G401.6 (cell line): ENCODE results near the gene PDGFB.

Experiments
- FAIRE-seq: peaks from 2 replicates; lab custom pipeline; 2012; peaks lifted over from hg19 to GRCh38; lab: Jason Lieb, UNC

The PDGFB gene

DNA sequence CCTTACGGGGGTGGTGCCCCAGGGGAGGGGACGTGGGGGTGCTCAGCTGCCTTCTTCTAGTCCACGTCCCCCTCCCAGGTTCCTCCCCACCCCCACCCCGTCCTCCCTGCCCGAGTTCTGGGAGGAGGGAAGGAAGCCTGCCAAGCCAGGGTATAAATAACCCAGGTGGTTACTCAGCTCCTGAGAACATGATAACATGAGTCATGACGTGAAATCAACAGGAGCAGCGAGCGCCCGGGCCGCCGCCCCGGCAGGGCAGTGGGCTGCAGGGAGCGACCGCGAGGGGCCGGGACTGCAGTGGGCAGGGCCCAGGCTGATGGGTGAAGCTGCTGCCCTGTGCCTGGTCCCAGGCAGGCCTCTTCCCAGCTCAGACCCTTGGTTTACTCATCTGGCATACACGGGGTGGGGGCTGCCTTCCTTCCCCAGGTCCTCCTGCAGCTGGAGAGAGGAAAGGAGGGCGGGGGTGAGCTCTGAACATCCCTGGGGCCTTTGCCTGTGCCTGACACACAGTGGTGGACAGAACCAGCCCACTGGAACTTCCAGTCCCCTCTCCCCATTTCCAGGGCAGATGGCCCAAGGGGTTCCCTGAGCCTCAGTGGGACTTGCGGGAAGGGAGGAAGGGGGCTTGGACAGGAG, 8.8 kb upstream of the PDGFB start:
- FAIRE-seq = no peak

DNA sequence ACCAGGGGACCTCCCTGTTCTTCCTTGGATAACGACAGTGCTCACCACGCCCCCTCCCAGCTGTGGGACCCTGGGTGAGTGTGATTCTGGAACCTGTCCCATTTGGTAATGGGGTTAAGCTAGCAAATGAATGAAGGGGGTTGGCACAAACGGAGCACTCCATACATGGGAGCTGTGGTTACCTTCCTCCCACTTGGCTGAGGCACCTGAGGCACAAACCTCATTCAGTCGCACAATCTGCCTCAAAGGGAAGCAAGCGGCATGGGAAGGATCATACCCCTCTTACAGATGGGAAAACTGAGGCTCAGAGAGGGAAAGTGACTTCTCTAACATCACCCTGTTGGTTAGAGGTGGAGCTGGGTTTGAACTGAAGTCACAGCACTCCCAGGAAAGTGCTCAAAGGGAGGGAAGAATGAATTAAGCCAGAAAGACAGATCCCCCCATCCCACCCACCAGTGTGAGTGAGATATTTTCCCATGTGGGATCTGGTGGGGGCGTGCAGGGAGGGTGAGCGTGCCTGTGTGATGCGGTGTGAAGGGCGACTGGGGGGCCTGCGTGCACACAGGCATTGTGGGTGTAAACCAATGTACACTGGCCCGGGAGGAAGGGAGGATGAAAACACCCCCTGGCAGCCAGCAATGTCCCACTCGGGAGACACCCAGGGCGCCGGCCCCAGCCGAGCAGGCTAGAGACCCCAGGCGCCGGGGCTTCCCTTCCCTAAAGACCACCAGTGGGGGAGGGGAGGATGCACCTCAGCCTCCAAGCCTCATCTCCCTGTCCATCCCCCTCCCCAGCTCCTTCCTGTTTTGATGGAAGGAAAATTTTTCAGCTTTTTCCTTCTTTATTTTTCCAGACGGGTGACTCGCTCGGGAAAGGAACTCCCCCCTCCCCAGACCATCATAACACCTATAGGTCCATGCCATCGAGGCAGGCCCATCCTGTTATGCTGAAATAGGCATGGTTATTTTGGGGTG, 8.0 kb upstream of the PDGFB start:
- no peak for FAIRE-seq

DNA sequence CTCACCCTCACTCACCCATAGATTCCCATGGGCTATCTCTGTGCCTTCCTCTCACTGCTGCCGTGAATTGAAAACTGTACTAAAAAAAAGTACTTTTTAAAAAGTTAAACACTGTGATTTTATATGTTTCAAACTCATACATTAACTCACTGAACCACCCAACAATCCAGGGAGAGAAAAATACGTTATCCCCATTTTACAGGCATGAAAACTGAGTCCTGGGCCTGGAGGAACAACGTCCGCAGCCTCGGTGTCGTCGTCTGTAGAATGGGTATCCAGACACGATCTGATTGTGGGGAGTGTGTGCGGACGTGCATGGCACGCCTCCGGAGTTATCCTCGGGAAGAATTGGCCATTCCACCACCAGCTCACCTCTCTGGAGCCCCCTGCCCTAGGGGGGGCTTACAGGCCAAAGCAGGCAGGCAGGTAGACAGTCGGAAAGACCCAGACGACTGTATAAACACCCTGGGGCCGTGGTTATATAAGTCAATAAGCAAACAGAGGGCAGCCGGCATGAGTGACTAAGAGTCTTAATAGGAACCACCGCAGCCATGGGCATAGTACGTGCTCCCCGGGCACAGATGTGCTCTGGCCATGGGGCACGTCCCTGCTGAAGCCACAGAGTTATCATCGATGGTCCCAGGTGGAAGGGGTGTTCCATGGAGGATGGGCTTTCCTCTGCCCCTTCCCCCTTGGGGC, 7.1 kb upstream of the PDGFB start:
- FAIRE-seq = no peak

DNA sequence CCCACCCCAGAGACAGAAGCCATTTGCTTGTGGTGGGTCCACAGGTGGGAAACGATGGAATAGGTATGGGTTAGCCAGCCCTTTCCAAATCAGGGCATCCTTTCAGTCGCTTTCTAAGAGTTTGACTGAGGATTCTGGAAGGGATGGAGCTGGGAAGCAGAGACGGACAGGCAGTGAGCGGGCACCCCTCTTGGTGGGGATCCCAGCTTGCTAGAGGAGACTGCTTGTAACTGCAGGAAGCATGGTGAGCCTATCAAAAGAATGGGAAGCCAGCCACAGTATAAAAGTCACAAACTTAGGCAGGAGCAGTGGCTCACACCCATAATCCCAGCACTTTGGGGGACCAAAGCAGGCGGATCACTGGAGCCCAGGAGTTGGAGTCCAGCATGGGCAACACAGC, 6.1 kb upstream of the PDGFB start:
- FAIRE-seq = no peak

DNA sequence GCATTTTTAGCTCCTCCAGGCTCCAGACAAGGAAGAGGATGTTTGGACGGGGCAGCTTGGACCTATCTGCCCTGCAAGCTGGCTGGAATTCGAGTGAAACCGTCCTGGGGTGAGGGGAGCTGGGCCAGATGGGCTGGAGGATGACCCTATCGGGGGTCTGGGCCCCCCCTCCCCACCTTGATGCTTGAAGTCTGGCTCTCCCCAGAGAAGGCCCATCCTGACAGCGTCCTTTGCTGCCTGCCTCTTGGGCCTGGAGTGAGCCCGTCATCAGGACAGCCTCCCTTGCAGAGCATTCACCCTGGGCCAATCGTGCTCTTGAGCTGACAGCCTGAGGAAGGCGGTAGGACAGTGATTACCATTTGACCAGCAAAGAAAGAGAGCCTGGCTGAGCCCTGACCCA, 5.3 kb upstream of the PDGFB start:
- FAIRE-seq = no peak

DNA sequence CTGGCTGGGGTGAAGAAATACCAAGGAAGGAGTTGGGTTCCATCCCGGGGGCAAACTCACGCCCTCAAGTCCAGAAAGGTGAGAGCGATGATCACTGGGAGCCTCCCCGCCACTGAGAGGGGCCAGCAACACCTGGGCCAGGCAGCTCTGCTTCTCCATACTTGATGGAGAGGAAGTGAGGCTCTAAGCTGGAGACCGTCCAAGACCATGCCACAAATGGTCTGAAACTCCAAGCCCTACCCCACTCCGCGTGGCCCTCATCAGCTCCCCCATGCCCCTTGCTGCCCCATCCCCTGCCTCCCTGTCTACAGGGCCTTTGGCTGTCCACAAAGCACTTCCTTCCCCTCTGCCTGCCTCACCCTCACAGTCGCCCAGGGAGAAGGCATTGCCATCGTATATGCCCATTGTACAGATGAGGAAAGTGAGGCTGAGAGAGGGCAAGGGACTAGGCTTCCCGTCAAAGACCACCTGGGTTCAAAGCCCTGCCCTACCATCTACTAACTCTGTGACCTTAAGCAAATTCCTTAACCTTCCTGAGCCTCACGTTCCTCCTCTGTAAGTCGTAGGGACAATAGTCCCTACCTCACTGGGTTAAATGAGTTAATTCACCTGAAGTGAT, 4.4 kb upstream of the PDGFB start:
- no peak for FAIRE-seq

DNA sequence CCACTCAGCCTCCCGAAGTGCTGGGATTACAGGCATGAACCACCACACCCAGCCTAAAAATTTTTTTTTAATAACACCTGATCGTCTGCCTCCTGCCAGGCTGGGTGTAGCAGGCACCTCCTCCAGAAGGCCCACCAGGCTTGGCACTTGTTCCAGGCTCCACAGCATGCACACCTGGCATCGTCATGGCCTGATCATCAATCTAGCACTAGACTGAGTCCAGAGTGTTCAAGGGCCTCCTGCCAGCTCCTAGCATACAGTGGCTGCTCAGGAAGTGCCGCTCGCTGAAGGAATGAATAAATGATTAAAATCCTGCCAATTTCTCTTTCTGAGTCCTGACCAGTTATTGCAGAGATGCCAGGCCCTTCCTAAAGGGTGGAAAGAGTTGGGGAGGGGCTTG, 3.5 kb upstream of the PDGFB start:
- no peak for FAIRE-seq

DNA sequence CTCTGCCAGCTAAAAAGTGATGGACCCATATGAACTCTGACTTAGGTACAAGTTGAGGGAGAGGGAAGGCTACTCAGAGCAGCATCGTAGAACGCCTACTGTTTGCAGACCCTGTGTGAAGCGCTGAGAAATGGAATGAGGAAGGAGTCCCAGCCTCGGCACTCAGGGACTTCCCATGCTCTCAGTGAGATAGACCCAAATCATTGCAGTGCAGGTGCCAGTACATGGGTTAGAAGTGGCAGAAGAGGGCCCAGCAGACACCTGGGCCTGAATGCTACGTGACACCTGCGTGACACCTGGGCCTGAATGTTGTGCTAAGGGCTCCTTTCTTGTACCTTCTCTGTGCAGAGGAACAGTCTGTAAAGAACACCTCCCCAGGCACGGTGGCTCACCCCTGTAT, 2.6 kb upstream of the PDGFB start:
- FAIRE-seq = no peak

DNA sequence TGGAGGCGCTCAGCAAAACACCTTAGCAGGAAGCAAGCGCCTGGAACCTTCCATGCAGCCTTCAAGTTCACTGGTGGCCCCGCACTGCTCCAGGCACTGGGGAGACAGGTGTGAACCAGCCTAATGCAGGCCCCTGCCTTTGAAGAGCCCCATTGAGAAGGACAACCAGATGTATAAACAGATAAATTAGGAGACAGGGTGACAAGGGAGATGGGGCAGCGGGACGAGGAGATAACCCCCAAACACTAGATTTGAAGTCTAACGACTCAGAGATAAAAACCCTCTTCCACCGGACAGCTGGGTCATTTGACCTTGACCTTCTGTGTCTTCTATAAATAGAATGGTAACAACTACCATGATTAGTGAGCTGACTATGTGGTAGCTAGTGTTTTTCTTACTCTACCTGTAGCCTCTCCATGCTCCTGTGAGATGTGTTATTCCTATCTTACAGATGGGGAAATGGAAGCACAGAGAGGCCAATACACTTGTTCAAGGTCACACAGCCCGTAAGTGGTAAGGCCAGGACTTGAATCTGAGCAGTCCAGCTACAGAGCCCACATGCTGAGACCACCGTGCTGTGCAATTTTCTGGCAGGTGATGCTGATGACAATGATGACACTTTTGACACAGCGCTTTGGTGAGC, 2.0 kb upstream of the PDGFB start:
- FAIRE-seq = no peak

DNA sequence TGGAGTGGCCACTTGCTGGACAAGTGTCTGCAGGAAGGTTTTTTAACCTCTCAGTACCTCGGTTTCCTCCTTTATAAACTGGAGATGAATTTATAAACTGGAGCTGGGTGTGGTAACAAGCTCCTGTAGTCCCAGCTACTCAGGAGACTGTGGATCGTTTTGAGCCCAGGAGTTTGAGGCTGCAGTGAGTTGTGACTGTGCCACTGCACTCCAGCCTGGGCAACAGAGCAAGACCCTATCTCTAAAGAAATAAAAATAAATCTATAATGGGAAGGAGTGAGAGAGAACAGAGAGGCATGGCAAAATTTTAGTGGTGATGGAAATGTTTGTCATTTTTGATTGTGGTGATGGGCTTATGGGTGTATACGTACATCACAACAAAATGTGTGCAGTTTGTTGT, 1.4 kb upstream of the PDGFB start:
- FAIRE-seq = no peak

DNA sequence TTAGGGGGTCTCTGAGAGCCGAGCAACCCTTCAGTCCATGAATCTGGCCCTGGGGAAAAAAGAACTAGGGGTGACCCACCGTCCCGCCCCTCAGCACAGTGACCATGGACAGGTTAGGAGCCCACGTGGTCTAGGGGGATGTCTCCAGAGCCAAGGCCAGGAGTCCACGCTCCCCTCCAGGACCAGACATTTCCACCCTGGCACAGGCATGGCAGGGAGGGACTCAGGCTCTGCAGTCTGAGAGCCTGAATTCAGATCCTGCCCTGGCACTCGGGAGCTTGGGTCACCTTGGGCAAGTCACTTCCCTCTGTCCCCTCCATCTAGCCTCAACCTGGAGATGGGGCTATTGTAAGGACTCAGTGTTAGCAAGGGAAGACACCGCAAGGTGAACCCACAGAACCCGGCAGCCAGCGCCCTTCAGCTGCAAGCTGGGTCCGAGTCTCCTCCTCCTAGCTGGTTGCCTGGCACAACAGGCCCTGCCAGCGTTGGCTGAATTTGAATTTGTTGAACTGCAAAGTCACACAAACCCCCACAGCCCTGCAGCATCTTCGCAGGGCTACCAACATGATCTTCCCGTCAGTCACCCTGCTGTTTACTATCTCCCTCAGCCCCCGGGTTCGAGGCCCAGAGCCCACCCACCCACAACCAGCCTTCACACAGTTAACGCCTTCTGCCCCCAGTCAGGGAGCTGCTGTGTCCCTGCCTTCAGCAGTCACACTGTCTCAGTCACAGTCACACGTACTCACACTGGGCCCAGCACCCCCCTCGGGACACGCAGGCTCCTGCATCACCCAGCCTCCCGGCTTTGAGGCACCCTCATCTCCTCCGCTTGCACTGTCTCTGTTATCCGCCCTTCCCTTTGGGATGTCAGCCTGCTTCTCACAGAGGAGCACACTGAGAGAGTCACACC, 603 bp upstream of the PDGFB start:
- FAIRE-seq = no peak

DNA sequence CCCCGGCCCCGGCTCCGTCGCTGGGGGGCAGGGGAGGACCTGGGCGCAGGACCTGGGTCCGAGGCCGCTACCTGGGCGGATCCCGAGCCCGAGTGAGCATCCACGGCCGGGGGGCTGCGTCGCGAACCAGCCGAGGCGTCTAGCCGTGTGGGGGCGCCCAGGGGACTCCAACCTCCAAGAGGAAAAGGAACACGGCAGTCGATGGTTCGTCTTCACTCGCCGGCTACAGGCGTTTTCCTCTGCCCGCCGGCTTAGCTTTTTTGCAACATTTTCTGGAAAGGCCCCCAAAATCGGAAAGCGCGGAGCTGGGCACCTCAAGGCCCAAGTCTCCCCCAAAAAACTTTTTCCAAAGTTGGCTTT, 666 bp downstream of the PDGFB start:
- FAIRE-seq = no peak

DNA sequence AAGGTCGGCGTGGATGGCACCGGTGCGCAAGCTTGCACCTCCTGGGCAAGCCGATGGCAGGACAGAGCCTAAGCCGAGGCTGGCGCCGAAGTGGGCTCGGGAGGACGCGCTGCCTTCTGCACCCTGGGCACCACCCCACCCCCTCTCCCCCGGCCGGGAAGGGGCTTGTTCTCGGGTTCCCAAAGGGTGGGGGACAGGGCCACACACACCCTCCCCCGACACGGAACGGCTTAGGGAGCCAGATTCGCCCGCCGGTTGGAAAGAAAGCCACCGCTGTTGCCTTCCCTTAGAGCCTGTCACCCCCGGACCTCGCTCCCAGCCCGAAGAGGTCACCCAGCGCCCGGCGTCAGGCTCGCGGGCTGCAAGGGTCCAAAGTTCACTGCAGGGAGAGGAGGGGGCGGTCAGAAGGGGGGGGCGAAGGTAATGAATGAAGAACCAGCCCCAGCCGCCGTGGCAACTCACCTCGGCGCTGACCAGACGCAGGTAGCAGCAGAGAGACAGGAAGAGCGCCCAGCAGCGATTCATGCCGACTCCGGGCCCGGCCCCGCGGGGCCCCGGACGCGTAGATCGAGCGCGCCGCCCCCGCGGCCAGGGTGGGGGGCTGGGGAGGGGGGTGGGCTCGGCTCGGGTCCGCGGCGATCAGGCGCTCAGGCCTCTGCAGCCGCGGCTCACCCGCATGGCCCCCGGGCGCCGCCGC, 1.2 kb downstream of the PDGFB start:
- FAIRE-seq = no peak

DNA sequence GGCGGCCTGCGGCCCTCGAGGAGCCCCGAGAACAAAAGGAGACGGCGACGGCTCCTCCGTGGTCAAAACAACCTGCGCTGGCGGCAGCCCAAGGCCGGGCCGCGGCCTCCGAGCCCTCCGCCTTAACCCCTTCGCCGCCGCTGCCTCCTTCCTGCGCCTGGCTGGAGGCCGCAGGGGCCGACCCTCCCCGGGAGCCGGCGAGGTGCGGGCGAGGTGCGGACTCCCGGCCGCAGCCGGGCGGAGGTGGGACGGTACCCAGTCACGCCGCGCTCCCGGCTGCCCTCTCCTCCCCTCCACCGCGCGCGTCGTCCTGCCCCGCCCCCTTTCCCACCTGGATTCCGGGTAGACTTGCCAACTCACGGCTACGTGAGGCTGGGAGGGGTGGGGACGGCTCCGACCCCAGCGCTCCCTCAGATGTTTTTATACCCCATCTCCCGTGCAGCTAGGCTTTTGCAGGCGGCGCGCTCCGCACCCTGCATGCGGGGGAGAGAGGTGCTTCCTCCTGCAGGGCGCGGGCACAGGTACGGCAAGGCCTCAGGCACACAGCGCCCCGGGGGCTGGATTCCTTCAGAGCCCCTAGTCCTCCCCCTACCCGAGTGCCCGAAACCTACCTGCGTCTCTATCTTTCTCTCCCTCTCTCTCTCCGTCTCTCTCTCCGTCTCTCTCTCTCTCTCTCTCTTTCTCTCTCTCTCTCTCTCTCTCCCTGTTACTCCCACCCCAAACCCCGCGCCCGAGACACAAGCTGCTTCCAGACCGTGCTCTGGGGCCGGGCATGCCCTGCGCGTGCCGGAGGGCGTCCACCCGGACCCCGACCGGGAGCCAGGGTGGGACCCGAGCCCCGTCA, 2.0 kb downstream of the PDGFB start:
- FAIRE-seq = no peak

DNA sequence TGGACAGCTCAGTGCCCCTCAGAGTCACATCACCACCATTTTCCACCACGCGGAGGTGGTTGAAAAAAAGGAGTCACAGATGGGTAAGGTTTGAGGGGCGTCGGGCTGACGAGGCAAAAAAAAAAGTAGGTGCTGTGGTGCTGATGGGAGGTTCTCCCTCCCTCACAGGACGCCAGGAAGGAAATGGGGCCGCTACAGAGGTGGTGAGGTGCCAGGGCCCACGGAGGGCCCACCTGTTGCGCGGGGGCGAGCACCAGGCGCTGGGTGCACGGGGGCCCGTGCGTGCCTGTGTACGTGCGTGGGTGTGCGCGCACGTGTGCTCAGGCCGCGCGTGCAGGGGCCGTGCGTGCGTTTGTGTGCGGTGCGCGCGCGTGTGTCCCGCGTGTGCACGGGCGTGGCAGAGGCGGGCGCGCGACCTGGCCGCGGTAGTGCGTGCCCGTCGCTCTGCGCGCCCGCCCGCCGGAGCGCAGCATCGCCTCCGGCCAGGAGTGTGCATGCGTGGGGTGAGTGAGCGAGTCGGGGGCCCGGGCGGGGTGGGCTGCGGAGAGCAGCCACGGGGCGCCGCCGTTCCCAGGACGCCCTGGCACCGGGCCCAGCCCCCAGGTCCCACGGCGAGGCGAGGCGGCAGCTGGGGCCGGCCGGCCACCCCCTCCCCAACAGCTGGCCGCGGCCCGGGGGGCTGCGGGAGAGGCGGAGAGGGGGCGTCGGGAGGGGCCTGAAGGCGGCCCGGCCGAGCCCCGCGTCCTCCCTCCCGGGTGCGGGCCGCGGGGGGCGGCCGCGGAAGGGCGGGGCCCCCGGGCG, 2.8 kb downstream of the PDGFB start:
- no peak for FAIRE-seq

DNA sequence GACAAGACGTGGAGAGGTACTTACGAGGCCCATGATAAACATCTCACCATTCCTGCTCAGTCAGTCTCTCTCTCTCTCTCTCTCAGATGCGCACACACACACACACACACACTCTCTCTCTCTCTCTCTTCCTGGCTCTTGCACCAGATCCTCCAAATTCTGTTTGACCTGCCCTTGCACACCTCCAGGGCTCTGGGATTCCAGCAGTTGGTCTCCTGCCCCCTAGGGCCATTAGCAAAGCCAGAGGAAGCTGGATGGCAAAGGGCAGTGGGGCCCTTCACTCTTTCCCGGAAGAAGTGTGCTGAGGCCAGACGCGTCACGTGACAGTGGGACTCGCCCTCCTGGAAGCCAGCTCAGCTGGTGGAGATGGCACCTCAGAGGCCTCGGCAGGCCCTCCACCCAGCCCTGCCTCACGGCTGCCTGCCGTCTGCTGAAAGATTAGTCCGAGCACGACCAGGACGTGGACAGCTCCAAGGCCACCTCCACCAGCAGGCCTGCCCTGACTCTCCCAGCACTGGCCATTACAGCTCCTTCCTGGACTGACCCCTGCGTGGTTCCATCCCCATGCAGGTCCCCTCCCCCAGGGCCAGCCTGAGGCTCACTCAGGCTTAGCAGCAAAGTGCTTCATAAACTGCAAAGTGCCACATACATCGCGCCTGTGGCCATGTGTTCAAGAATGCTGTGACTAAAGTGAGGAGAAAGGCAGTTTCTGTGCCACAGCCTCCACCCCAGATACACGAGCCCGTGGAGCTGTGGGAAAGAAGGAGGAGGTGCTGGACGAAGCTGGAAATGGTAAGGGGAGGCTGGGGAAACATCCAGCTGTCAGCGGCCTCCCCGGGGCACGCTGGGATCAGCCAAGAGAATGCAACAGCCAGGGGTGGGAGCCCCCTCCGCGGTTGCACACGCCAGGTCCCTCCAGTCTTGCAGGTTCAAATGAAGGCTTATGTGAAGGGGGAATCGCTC, 3.7 kb downstream of the PDGFB start:
- peak; percentile 23 for FAIRE-seq

DNA sequence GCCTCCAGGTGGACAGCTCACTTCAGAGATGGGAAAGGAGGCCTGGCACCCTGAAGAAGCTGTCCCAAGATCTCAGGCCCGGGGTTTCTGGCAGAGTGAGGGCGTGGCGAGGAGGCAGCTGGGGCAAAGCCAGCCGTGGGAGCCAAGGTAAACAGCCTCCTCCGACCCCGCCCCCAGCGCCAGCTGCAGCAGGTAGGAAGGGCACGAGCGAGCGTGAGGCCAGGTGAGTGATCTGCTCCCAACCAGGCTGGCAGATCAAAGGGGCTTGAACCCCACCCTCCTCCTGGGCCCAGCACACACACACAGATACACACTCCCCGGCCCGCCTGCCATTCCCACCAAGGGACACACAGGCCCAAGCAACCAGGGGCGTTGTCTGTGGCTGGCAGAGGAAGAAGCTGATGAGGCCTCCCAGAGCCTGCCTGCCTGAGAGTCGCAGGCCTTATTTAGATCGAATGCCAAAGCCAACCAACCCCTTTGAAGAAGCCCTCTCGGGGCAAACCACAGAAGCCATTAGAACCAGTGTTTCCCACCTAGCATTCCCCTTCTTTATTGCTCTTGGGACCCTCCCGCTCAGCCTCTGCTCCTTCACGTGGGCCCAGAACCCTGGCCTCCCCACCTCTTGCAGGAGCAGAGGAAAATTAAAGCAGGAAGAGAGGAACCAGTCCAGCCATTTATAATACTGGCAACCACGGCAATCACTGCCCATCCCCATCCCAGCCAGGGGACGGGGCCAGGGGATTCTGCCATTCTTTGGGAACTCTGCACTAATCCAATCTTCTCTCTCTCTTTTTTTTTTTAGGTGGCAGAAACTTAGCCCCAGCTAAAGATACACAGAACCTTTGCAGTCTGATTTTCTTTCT, 5.0 kb downstream of the PDGFB start:
- FAIRE-seq = no peak
